GM21737 (cell line): Measurements from ENCODE around the gene TACR2.

Source experiments
- ATAC-seq: cut with Tn5 transposase; IDR thresholded peaks from one replicate; pipeline ENCODE4 v1.9.1; 2021; ENCODE audit warnings: mild to moderate bottlenecking, moderate library complexity; ENCODE audit not compliant: unreplicated experiment

The TACR2 gene

DNA sequence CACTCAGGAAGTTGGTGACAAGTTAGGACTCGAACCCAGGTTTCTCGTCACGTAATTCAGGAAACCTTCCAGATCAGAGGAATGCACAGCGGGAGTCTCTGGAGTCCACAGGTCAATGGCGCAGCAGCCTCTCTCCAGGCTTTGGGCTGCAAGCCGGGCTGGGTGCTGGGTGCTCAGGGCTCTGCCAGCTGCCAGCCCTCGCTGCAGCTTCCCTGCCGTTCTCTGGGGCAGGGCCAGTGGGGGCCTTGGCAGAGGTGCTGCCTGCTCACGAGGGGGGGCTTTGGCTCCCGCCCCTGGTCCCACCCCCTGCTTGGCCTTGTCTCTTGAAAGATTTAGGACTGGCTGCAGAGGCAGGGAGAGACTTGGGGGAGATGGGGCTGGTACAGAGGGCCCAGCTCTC is at the start of gene TACR2:
TACR2 (minus strand) TSS at position 224 of the 400 bp plus-strand sequence. CDS start 595 bp downstream, outside the sequence.
- ATAC-seq, result no peak

DNA sequence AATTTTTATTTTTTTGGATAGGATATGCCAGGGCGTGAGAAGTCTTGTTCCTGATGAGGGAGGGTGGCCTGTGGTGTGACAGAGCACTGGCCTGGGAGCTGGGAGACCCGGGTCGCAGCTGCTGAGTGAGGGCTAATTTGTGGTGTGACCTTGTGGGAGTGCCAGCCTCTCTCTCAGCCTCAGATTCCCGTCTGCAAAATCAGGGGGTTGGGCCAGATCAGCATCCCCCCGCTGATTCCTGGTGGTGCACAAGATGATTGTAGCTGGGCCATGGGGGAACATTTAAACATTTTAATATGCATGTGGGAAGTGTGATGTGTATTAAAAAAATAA is 49.4 kb upstream of the TACR2 start:
- no peak for ATAC-seq

DNA sequence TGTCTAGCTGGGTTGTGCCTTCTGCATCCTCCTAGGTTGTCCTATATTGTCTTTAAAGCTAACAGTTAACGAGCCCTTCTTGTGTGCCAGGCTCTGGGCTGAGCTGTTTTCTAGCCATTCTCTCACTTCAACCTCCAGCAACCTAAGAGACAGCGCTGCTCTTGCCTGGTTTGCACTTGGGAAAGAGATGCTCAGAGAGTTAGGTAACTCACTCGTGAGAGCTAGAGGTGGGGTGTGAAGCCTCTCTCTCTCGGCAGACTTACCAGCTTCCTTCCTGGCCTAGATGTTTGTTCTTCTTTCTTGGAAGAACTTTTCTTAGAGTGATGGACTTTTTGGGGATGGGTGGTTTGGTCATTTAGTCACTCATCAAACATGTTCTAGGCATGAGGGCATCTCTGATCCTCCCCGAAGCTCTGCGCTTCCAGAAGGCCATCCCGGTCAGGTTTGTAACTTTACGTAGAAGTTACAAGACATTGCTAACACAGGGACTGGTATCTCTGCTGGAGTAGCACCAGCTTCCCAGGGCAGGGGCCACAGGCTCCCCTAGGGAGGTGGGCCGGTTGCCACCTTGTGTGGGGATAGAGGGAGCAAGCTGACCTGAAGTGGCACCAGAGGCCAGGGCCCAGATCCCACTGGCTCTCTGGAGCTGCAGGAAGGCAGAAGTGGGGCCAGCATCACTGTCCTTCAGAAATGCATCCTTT is 48.9 kb upstream of the TACR2 start:
- ATAC-seq, result no peak

DNA sequence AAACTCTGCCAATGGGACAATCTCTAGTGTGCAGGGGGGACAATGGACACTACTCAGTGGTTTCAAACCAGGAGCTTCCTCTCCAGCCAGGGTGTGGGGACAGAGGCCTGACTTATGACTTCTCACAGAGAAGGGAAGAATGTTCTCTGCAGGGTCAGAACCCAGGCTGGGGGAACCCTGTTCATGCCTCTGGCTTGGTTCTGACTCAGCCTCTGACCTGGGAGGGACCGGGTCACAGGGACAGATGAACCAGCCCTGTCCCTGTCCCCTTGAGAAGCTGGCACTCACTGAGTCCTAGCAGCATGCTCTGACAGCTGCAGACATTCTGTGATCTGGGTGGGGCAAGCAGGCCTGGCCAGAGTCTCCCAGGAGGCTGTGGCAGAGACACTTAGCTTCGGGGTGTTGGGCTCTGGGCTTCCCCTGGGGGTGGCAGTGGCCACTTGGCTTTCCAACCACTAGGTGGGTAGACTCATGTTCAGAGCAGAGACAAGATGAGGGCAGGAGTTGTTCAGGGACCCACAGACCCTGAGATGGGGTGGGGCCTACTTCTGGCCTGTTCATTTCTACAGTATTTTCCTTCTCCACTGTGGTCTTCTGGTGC is 48.2 kb upstream of the TACR2 start:
- no peak for ATAC-seq

DNA sequence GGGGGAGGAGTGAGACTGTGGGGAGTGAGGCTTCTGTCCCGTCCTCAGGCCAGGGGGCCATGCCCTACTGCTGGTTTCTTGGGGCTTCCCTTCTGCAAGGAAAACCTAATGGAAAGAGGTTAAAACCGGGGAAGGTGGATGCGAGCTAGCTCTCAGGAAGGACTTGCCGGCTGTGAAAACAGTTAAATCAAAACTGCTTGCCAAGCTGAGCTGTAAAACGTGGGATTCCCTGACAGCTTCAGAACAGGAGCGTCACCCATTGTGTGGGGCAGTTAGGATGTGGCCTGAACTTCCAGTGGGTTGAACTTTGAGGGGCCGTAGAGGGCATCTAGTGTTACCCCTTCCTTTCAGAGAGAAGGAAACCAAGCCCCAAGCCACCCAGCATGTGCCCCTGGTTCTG is 47.7 kb upstream of the TACR2 start:
- ATAC-seq, result no peak

DNA sequence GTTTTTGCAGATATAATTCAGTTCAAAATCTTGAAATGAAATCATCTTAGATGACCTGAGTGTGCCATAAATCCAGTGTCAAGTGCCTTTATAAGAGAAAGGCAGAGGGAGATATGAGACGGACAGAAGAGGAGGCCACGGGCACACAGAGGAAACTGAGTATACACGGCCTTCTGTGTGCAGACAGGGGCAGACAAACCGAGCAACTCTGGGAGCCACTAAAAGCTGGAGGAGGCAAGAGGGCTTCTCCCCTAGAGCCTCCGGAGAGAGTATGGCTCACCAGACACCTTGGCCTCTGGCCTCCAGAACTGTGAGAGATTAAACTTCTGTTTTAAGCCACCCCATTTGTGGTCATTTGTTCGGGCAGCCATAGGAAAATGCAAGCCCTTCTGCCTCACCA is 47.2 kb upstream of the TACR2 start:
- ATAC-seq, result no peak

DNA sequence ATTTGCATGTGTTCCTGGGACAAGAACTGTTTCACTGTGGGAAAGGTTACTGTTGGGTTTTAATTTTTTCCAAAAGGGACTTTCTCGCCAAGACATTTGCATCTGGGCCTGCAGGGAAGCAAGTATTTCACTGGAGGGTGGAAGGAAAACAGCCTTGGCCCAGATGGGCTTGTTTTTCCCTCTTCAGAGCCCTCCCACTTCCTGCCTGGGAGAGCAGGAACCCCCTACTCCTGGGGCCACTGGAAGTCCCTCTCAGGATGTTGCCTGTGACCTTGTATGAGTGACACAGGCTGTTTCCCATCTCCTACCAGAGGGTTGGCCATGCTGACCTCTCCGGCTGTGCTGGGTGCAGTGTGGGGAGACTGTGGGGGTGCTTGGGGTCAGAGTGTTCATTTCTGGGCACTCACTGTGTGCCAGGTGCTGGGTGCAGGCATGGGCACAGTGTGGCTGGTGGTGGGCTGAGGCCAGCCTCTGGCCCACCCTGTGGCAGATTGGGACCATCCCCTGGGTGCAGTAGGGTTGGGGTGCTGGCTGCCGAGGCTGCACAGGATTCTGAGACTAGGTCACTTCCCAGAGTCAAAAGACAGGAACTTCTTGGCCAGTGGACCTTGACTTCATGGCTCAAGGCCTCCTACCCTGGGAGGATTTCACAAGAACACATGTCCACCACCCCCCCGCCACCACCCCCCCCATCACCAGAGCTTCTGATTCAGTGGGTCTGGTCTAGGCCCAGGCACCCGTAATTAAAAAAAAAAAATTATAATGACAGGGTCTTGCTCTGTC is 44.7 kb upstream of the TACR2 start:
- no peak for ATAC-seq

DNA sequence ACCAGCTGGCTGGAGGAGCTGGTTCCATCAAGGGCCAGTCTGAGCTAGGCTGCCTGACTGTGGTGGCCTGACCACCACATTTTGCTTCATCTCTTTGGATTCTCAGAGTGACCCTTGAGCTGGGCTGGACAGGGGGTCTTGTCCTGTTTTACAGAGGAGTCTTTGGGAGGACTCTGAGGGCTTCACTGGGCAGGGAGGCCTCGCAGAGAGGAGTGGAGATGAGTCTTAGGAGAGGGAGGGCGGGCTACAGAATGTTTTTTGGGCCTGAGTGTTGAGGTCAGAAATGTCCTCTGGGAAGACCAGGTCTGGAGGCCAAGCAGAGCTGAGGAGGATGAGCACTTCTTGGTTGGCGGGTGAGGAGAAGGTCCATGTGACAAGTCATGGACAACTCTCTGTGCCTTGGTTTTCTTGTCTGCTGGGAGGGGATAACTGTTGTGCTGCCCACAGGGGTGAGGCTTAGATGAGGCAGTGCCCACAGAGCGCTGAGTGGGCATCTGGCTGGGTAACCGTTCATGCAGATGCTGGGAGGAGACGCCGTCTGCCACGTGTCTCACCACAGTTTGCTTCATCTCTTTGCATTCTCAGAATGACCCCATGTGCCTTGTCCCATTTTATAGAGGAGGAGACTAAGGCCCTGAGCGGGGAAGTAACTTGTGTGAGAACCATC is 44.0 kb upstream of the TACR2 start:
- ATAC-seq, result no peak

DNA sequence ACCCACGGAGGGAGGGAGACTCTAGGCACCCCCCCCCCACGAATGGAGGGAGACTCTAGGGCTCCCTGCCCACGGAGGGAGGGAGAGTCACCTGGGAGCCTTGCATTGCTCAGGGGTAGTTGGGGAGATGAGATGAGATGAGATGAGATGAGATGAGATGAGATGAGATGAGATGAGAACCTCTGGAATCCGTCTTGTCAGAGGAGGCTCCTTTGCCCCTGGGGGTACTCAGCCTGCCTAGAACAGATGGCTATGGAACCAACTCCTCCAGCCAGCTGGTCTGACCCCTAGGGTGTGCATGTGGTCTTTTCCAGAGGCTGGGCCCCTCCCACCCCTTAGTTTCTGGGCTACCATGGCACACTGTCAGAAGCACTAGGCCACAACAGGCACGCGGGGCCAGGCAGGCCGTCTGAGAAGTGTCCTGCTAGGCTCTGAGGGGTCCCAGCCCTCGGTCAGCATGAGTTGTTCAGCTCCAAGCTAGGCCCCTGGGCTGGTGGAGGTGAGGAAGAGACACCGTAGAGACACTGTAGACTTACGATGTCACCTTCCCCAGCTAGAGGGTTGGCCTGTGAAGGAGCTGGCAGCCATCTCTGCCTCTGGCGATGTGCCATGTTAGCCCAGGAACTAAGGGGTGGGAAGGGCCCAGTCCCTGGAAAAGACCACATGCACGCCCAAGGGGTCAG is 43.3 kb upstream of the TACR2 start:
- no peak for ATAC-seq

DNA sequence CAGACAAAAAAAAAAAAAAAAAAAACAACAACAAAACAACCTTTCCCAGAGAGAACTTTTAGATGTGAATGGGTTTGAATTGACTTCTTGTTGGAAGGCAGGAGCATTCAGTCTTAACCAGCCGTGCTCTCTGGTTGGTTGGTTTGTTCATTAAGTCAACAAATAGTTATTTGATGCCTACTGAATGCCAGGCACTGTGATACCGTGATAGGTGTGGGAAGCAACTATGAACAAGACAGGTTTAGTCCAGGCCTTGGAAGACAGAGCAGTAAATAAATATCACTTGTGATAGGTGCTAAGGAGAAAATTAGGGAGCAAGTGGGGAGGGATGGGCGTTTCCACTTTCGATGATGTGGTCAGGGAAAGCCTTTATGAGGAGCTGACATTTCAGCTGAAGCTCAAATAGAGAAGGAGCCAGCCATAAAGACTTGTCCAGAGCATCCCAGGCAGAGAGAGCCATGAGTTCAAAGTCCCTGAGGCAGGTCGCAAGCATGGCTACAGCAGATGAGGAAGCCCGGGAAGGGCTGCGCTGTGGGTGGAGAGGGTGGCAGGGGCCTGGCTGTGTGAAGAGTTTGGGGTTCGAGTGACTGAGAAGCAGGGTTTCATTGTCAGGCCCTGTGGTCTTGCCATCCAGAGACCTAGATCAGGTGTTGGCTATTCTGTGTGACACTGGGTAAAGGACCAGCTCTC is 42.5 kb upstream of the TACR2 start:
- ATAC-seq, result no peak

DNA sequence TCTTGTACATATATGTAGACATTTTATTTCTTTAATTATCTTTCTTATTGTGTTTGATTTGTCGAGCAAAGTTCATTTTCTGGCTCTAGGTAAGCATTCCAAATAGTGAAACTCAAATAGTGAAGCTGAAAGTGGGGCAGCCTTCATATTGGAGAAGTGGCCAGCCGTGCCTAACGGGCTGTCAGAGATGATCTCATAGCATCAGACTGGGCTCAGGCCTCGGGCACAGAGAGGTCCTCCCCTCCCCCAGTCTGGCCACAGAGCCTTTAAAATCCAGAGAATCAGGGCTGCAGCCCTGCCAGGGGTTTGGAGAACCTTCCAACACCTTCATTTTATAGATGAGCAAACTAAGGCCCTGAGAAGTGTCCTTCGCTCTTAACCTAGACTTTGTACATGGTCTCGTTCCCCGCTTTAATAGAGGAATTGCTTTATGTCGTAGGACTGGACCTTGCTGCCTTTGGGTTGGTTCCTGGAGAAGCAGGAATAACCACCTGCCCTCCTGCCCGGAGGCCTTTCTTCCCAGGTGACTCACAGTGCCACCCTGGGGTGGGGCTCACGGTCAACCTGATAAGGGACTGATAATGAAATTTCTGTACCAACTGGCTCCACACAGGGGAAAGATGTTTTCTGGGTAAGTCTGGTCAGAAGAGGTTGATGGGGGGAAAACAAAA is 41.8 kb upstream of the TACR2 start:
- no peak for ATAC-seq

DNA sequence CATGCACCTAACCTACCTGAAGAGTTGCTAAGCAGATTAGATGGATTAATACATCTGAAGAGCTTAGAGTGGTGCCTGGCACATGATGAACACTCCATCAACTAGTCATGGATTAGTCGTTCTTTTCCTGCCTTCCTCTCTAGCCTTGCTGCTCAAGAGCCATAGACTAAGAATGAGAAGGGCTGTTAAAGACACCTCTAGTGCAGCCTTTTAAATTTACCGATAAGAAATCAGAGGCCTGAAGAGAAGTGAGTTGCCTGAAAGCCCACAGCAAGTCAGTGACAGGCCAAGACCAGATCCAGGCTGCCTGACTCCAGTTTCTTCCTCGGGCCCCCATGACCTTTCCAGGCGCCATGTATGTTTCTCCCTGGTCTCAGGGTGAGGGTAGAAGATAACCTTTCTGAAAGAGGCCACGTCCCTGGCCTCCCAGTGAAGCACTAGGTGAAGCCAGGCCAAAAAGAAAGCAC is 41.1 kb upstream of the TACR2 start:
- no peak for ATAC-seq

DNA sequence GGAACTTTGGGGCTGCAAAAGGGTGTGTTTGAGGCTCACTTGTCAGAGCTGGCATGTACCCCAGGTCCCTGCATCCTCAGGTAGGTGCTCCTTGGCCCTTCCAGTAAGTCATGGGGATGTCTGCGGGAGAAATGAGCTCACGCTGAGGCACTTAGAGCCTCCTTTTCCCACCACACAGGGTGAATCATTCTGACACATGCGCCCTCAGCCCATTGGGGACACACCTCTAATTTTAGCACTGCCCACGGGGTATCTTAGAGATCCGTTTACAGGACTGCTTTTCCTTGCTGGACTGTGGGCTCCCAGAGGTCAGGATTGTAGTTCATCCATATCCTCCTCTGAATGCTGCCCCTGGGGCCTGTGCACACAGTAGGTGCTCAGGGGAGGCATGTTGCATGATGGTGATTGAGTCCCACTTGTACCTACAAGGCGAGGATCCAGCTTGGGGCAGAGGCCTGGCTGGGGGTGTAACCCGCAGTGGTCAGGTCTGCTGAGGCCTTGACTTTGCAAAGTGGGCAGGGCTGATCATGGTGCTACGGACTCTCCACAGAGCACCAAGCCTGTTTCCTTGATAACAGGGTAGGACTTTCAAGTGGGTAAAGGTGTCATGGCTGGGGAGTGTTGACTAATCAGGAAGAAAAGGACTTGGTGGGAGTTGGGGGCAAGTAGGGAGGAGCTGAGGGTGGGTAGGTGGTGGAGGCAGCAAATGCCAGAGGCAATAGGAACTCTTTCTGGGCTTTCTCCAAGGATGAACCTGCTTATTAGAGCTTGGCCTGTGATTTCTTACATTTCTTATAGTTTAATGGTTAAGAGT is 40.4 kb upstream of the TACR2 start:
- ATAC-seq, result no peak

DNA sequence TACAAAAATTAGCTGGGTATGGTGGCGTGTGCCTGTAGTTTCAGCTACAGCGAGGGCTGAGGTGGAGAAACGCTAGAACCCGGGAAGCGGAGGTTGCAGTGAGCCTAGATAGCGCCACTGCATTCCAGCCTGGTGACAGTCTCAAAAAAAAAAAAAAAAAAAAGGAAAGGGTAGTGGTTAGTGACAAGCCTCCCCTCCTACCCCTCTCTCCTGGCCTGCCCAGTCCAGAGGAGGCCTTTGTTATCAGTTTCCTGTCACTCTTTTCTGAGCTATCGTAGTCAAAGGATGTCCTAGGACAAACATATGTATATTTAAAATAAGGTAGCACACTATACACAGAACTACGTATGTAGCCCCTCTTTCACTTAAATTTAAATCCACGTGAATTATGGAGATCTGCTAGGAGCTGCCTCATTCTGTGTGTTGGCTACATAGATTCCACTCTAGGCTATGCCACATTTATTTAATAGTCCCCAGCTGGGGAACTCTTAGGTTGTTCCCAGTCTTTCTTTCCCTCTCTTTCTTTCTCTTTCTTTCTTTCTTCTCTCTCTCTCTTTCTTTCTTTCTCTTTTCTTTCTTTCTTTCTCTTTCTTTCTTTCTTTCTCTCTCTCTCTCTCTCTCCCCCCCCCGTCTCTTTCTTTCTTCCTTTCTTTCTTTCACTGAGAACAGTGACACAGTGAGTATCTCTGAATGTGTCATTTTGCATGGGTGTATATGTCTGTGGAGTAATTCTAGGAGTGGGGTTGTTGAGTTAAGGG is 38.5 kb upstream of the TACR2 start:
- ATAC-seq, result no peak

DNA sequence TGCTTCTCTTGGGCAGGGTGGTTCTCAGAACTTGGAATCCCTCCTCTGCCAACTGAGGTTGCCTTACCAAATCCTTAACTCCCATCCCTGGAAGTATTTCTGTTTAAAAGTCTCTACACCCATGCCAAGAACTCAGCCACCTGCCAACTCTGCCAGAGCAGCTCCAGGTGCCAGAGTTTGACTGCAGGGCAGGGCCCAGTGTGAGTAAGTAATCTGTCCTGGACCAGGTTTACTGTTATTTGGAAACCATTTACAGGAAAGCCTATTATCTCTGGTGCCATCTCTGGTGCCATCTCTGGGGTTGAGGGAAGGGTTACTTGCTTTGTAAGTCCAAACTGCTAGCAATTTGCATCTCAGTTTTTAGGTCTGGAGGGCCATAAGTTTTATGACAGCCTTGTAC is 37.1 kb upstream of the TACR2 start:
- no peak for ATAC-seq

DNA sequence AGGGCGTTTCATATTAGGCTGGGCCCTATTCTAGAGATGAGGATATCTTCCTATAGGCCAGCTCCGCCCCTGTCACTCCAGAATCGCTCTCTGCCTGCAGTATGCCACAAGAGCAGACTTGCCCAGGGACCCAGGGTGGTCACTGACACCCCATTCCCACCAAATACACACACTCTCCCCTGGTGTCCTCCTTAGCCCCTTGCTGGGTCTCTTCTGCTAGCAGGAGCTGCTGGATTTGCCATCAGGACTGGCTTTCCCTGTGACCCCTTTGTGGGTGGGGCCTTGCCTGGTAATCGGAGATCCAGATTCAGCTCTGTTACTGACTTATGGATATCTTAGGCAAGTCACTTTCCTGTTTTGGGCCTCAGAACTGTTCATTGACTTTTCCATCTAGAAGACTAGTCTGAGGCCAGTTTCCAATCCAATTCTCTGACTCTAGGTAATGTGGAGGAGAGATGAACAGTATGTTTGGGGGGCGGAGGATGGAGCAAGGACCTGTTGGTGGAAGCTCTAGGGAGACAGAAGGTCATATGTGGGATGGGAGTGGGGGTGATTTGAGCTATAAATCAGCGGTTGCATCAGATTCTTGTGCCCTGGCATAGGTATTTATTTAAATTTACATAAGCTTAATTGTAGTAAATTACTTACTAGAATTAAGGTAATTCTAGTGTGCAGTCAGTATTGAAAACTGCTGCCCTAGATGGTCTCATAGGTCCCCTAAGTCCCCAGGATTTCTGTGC is 36.1 kb upstream of the TACR2 start:
- ATAC-seq, result no peak

DNA sequence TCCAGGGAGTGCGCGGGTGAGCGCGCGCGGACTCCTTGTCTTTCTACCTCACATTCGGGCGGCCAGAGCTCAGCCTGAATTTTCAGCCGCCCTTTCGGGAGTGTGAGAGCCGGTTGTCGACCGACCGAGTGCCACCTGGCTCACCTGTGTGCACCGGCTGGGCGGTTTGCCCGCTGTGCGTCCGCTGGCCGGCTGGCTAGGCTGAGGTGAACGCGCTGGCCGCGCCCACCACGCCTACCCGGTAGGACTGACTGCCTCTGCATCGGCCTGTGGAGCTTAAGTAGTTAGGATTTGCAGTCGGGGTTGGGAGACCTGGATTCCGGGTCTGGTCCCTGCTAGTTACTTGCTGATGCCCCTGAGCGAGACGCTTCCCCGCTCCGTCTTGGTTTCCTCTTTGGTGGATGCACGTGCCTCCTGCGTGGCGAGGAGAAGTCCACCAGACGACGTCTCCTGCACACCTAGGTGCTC is 35.1 kb upstream of the TACR2 start:
- peak; percentile 8 for ATAC-seq
